ENCODE data around the gene SPARCL1. TPM values are rescaled to one million over a fixed set of nuclear protein-coding genes. Genes with fewer than 3 reads are reported as not detected.
"Not testable (repeated sequence)": the region's sequence is repeated elsewhere in the genome, so short reads cannot be mapped to it uniquely, and the experiment has no call there.

The SPARCL1 gene
- total and polyA plus RNA-seq, 4 donors: 93.2 to 486 (median 358) TPM

DNA sequence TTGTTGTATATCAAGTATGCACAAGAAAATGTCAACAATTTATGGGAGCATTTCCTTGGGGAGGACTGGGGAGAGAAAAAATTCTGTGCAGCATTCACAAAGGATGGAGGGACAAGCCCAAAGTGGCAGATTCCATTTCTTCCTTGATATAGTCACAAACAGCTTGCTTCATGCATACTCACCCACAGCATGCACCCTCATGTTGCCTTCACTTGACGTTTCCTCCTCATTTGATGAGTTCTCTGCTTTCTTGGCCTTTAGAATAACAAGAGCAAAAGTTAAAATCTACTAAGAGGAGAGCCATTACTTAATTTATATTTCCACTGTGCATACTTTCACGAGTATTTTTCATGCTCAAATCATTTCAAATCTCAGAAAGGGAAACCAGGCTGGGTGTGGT is 37.7 kb downstream of the SPARCL1 start:
- H3K4me3 ChIP-seq: no peak overlapping the region
- ATAC-seq (ENCODE audit: insufficient read depth, low FRiP score) (no peak), DNase-seq (no peak)
- H3K9me3 ChIP-seq (ENCODE audit: control insufficient read depth in 4 of 4, insufficient read depth in 3 of 4, low read length in 3 of 4): peaks cover 0 to 10% (median 5%) of the 10 kb centered on the region in 4 donors
- H3K9ac ChIP-seq (ENCODE audit: insufficient read depth in 1 of 2, low read length in 2 of 2): no peak overlapping the region
- H3K4me1 ChIP-seq (ENCODE audit: control insufficient read depth in 5 of 5, insufficient read depth in 5 of 5, low read length in 5 of 5): peaks cover 0 to 16% (median 6%) of the 10 kb centered on the region in 5 donors
- TF ChIP-seq, protein P1, sequence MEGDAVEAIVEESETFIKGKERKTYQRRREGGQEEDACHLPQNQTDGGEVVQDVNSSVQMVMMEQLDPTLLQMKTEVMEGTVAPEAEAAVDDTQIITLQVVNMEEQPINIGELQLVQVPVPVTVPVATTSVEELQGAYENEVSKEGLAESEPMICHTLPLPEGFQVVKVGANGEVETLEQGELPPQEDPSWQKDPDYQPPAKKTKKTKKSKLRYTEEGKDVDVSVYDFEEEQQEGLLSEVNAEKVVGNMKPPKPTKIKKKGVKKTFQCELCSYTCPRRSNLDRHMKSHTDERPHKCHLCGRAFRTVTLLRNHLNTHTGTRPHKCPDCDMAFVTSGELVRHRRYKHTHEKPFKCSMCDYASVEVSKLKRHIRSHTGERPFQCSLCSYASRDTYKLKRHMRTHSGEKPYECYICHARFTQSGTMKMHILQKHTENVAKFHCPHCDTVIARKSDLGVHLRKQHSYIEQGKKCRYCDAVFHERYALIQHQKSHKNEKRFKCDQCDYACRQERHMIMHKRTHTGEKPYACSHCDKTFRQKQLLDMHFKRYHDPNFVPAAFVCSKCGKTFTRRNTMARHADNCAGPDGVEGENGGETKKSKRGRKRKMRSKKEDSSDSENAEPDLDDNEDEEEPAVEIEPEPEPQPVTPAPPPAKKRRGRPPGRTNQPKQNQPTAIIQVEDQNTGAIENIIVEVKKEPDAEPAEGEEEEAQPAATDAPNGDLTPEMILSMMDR (IDR thresholded peaks at IDR 0.05; ENCODE audit: control extremely low read depth, extremely low read depth): no peak
- 75 to 82% methylated on average over 2 of the region's 2 CpGs for WGBS, 2 donors
- peaks cover 19 to 65% (median 41%) of the 10 kb centered on the region in 4 donors for H3K36me3 ChIP-seq (ENCODE audit: control insufficient read depth in 4 of 4, insufficient read depth in 4 of 4, low read length in 4 of 4)
- no peaks in the 10 kb centered on the region for H3K27me3 ChIP-seq (ENCODE audit: control insufficient read depth in 3 of 3, insufficient read depth in 3 of 3, low read length in 2 of 3)
- H3K27ac ChIP-seq (ENCODE audit: low read depth in 1 of 2, low read length in 1 of 2): no peak overlapping the region

DNA sequence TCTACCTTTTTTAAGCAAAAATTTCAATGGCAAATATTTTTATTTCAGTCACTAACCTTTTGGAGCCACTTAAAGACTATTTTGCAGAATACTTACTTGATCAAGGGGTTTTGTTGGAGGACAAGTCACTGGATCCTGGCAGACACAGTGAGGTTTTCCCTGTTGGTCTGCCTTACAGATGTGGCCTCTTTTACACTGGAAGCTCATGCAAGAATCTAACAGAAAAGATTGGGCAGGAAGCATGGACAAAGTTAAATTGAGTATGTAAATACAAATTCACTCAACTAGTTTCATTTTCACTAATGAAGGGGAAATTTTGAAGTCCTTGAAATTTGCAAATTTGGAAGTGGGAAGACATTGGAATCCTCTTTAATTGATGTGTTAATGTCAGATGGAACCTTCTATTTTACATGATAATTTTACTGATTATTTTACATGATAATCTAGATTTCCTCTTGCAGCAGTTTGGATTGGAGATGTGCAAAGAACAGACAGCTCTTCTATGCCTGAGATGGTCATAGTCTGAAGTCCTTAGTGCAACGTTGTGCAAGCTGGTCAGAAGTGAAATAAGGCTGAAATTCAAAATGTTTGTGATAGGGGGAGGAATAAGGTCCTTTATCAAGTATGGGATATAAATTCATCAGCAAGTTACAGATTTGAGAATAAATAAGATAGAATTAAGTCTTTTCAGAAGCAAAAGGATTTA is 38.4 kb downstream of the SPARCL1 start:
- Histone ChIP-seq H3K27ac (ENCODE audit: low read depth in 1 of 2, low read length in 1 of 2) (peak overlapping the region in 1 of 2 donors; percentile 70), H3K9ac (ENCODE audit: insufficient read depth in 1 of 2, low read length in 2 of 2) (no peak overlapping the region), H3K4me3 (no peak overlapping the region), H3K27me3 (ENCODE audit: control insufficient read depth in 3 of 3, insufficient read depth in 3 of 3, low read length in 2 of 3) (no peaks in the 10 kb centered on the region), H3K4me1 (ENCODE audit: control insufficient read depth in 5 of 5, insufficient read depth in 5 of 5, low read length in 5 of 5) (peaks cover 0 to 16% (median 6%) of the 10 kb centered on the region in 5 donors), H3K36me3 (ENCODE audit: control insufficient read depth in 4 of 4, insufficient read depth in 4 of 4, low read length in 4 of 4) (peaks cover 18 to 60% (median 41%) of the 10 kb centered on the region in 4 donors), H3K9me3 (ENCODE audit: control insufficient read depth in 4 of 4, insufficient read depth in 3 of 4, low read length in 3 of 4) (peaks cover 0 to 10% (median 5%) of the 10 kb centered on the region in 4 donors)
- ATAC-seq (ENCODE audit: insufficient read depth, low FRiP score) (no peak), DNase-seq (no peak)
- TF ChIP-seq, protein P1 (IDR thresholded peaks at IDR 0.05; ENCODE audit: control extremely low read depth, extremely low read depth): no peak
- WGBS, 2 donors: 62 to 73% methylated on average over 1 of the region's 1 CpG

DNA sequence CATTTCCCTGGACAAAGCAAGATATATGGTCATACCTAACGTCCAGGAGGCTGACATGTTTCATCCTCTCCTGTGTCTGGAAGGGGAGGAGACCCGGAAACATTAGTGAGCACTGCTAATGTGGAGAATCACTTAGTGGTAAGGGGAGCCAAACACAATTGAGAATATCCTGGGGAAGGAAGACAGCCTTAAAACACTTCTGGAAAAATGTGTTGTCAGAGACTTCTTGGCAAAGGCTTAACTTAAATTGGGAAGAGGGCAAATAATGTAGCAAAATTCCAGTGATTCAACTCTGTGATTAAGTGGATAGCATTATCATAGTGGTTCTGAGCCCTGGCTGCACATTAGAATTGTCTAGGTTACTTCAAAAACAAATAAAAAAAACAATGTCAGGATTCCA is 39.5 kb downstream of the SPARCL1 start:
- ATAC-seq (ENCODE audit: insufficient read depth, low FRiP score): no peak

DNA sequence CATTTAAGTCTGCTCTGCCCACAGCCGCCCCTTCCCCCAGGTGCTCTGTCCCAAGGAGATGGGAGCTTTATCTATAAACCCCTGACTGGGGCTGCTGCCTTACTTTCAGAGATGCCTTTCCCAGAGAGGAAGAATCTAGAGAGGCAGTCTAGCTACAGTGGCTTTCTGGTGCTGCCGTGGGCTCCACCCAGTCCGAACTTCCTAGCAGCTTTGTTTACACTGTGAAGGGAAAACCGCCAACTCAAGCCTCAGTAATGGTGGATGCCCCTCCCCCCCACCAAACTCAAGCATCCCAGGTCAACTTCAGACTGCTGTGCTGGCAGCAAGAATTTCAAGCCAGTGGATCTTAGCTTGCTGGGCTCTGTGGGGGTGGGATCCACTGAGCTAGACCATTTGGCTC is 40.5 kb downstream of the SPARCL1 start:
- H3K4me3 ChIP-seq; H3K9ac ChIP-seq (ENCODE audit: insufficient read depth in 1 of 2, low read length in 2 of 2); ATAC-seq (ENCODE audit: insufficient read depth, low FRiP score); H3K9me3 ChIP-seq (ENCODE audit: control insufficient read depth in 4 of 4, insufficient read depth in 3 of 4, low read length in 3 of 4); H3K27me3 ChIP-seq (ENCODE audit: control insufficient read depth in 3 of 3, insufficient read depth in 3 of 3, low read length in 2 of 3): not testable (repeated sequence)
- WGBS, 2 donors: 61 to 63% methylated on average over 4 of the region's 4 CpGs
- H3K27ac ChIP-seq (ENCODE audit: low read depth in 1 of 2, low read length in 1 of 2): peak overlapping the region in 1 of 2 donors; percentile 63
- peak in 2 of 3 donors; percentile 34 for DNase-seq
- peaks cover 10 to 52% (median 35%) of the 10 kb centered on the region in 4 donors for H3K36me3 ChIP-seq (ENCODE audit: control insufficient read depth in 4 of 4, insufficient read depth in 4 of 4, low read length in 4 of 4)
- peaks cover 0 to 16% (median 6%) of the 10 kb centered on the region in 5 donors for H3K4me1 ChIP-seq (ENCODE audit: control insufficient read depth in 5 of 5, insufficient read depth in 5 of 5, low read length in 5 of 5)

More for the DNA sequence above, 39.5 kb downstream of the SPARCL1 start:
- H3K4me1 ChIP-seq (ENCODE audit: control insufficient read depth in 5 of 5, insufficient read depth in 5 of 5, low read length in 5 of 5): peaks cover 0 to 16% (median 6%) of the 10 kb centered on the region in 5 donors
- no peak for DNase-seq
- no peak overlapping the region for H3K9ac ChIP-seq (ENCODE audit: insufficient read depth in 1 of 2, low read length in 2 of 2)
- H3K27me3 ChIP-seq (ENCODE audit: control insufficient read depth in 3 of 3, insufficient read depth in 3 of 3, low read length in 2 of 3): no peaks in the 10 kb centered on the region
- peaks cover 0 to 10% (median 5%) of the 10 kb centered on the region in 4 donors for H3K9me3 ChIP-seq (ENCODE audit: control insufficient read depth in 4 of 4, insufficient read depth in 3 of 4, low read length in 3 of 4)
- TF ChIP-seq, protein P1 (IDR thresholded peaks at IDR 0.05; ENCODE audit: control extremely low read depth, extremely low read depth): no peak
- H3K36me3 ChIP-seq (ENCODE audit: control insufficient read depth in 4 of 4, insufficient read depth in 4 of 4, low read length in 4 of 4): peaks cover 17 to 59% (median 40%) of the 10 kb centered on the region in 4 donors
- WGBS, 2 donors: 68 to 77% methylated on average over 2 of the region's 2 CpGs
- peak overlapping the region in 1 of 2 donors; percentile 63 for H3K27ac ChIP-seq (ENCODE audit: low read depth in 1 of 2, low read length in 1 of 2)
- H3K4me3 ChIP-seq: no peak overlapping the region

DNA sequence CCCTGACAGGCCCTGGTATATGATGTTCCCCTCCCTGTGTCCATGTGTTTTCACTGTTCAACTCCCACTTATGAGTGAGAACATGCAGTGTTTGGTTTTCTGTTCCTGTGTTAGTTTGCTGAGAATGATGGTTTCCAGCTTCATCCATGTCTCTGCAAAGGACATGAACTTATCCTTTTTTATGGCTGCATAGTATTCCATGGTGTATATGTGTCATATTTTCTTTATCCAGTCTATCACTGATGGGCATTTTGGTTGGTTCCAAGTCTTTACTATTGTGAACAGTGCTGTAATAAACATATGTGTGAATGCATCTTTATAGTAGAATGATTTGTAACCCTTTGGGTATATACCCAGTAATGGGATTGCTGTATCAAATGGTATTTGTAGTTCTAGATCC is 45.9 kb downstream of the SPARCL1 start:
- not testable (repeated sequence) for DNase-seq; H3K4me3 ChIP-seq; H3K27ac ChIP-seq (ENCODE audit: low read depth in 1 of 2, low read length in 1 of 2); ATAC-seq (ENCODE audit: insufficient read depth, low FRiP score); H3K9me3 ChIP-seq (ENCODE audit: control insufficient read depth in 4 of 4, insufficient read depth in 3 of 4, low read length in 3 of 4); H3K4me1 ChIP-seq (ENCODE audit: control insufficient read depth in 5 of 5, insufficient read depth in 5 of 5, low read length in 5 of 5); H3K27me3 ChIP-seq (ENCODE audit: control insufficient read depth in 3 of 3, insufficient read depth in 3 of 3, low read length in 2 of 3); H3K9ac ChIP-seq (ENCODE audit: insufficient read depth in 1 of 2, low read length in 2 of 2)
- peaks cover 12 to 27% (median 18%) of the 10 kb centered on the region in 4 donors for H3K36me3 ChIP-seq (ENCODE audit: control insufficient read depth in 4 of 4, insufficient read depth in 4 of 4, low read length in 4 of 4)
